Activated CD8-positive, alpha-beta T cell treated with anti-CD3 and anti-CD28 coated beads, Interleukin-2, amount 10 ng/mL, durations not matched to agents 7 days and 5 days (primary cell): ENCODE results near the gene MTUS2. TPM values are rescaled to one million over a fixed set of nuclear protein-coding genes. Genes with fewer than 3 reads are reported as not detected.
"Not testable (repeated sequence)": the region's sequence is repeated elsewhere in the genome, so short reads cannot be mapped to it uniquely, and the experiment has no call there.

Experiments
- ATAC-seq: fragments of 150-1000 bp; cut with Tn5 transposase; one replicate; pipeline ENCODE4 v1.10.0; 2021; ENCODE audit warnings: moderate library complexity
- CTCF ChIA-PET: fragments of 350-600 bp; sonication (Branson Sonifier 250); formaldehyde crosslinking; loops from one replicate; lab custom pipeline; 2021; ENCODE audit warnings: antibody characterized with exemption; lab: Charles Lee
- POLR2A ChIA-PET: fragments of 350-600 bp; sonication (Branson Sonifier 250); formaldehyde crosslinking; loops from one replicate; lab custom pipeline; 2021; ENCODE audit warnings: antibody characterized with exemption; lab: Charles Lee
- DNase-seq: peaks from one replicate; pipeline ENCODE4 v3.0.0-alpha.2; 2020
- H3K27ac Mint-ChIP-seq: one replicate; pipeline ENCODE4 v1.8.0; 2021; ENCODE audit warnings: mild to moderate bottlenecking, mixed read lengths
- H3K27me3 Mint-ChIP-seq: one replicate; pipeline ENCODE4 v1.8.0; 2021; ENCODE audit warnings: low read depth, mixed read lengths
- H3K36me3 Mint-ChIP-seq: one replicate; pipeline ENCODE4 v1.8.0; 2021; ENCODE audit warnings: low read depth, mixed read lengths
- H3K4me1 Mint-ChIP-seq: one replicate; pipeline ENCODE4 v1.8.0; 2021; ENCODE audit warnings: low read depth, mixed read lengths
- H3K4me3 Mint-ChIP-seq: one replicate; pipeline ENCODE4 v1.8.0; 2021; ENCODE audit warnings: mild to moderate bottlenecking, mixed read lengths
- H3K9me3 Mint-ChIP-seq: one replicate; pipeline ENCODE4 v1.8.0; 2022; ENCODE audit warnings: mixed read lengths; ENCODE audit not compliant: insufficient read depth
- total RNA-seq, 2 experiments: library from RNA; stranded (reverse); gene quantifications; one replicate each; pipeline ENCODE4 v1.2.3, GENCODE V29; 2021

The MTUS2 gene
- total RNA-seq, 2 experiments from 2014 or later: not detected

DNA sequence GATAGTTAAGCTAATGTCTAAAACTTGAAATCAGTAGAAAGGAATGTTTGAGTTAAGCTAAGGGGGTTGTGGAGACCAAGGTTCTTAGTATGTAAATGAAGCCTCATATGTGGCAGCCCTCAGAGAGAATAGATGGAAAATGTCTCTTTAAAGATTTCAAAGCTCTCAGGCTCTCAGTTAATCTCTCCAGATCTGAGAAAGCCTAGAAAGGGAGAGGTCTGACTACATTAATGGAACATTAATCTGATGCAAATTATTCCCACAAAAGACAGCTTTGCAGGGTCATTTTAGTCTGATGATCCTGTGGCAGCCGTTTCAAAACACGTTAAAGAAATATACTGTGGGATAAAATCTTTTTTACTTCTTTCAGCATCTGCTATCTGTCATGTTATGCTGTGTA lies 508.4 kb downstream of the MTUS2 start:
- ChIA-PET POLR2A (no interaction called here), CTCF (no interaction called here)
- Mint-ChIP-seq H3K9me3 (peaks cover 4% of the 10 kb centered on the region), H3K27me3 (no peaks in the 10 kb centered on the region), H3K27ac (no peak overlapping the region), H3K4me3 (no peak overlapping the region), H3K36me3 (no peaks in the 10 kb centered on the region), H3K4me1 (no peaks in the 10 kb centered on the region)
- no peak for ATAC-seq
- DNase-seq: no peak

- Mint-ChIP-seq H3K4me1 (no peaks in the 10 kb centered on the region), H3K9me3 (peaks cover 6% of the 10 kb centered on the region), H3K27me3 (no peaks in the 10 kb centered on the region), H3K36me3 (no peaks in the 10 kb centered on the region), H3K27ac (no peak overlapping the region), H3K4me3 (no peak overlapping the region)
- ChIA-PET POLR2A (no interaction called here), CTCF (no interaction called here)
- ATAC-seq: no peak
- no peak for DNase-seq
Measured at GRCh38 chr13:29336356-29336755, 516.2 kb downstream of the MTUS2 start.

DNA sequence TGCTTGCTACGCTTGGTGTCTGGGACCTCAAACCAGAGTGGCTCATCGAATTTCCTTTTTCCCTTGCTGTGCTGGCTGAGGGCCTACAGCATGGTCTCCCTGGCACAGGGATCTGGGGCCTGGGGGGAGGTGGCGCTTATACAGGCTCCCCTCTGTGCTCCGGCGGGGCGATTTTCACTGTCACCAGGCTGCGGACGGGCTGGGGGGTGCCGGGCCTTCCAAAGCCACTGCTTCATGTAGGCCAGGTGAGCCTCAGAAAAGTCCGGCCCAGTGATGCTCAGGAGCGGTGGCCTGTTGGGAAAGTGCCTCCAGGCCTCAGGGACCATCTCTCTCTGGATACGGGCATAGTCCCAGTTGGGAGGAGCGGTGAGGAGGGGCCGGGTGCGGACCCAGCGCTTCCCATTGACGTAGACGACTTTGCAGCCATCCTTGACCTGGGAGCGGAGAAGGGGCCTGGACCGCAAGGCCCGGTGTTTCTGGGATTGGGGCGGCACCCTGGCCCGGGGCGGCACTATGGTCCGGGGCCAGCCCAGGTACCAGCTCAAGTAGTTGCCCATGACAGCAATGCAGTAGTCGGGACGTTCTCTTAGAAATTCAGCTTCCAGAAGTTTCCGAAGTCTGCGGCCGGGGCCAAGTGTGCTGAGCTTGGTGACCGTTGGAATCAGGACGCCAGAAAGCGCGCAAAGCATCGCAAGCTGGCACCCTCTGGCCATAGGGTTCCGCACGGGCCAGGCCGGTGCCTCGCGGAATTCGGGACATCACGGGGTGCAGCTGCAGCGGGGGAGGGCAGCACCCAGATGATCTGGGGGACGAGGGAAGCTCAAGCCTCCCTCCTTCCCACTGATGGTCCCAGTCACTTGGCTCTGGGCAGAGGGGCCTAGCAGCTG lies 519.5 kb downstream of the MTUS2 start:
- CTCF ChIA-PET: no interaction called here
- DNase-seq (no peak), ATAC-seq (no peak)
- Mint-ChIP-seq H3K9me3 (peaks cover 3% of the 10 kb centered on the region), H3K4me3 (no peak overlapping the region), H3K4me1 (no peaks in the 10 kb centered on the region), H3K27me3 (no peaks in the 10 kb centered on the region), H3K36me3 (no peaks in the 10 kb centered on the region), H3K27ac (no peak overlapping the region)
- POLR2A ChIA-PET: no interaction called here

- CTCF ChIA-PET, POLR2A ChIA-PET, H3K27ac Mint-ChIP-seq, H3K36me3 Mint-ChIP-seq, H3K4me1 Mint-ChIP-seq, ATAC-seq, H3K4me3 Mint-ChIP-seq, DNase-seq, H3K9me3 Mint-ChIP-seq, H3K27me3 Mint-ChIP-seq: not testable (repeated sequence)
Measured at GRCh38 chr13:29345860-29346582, 525.9 kb downstream of the MTUS2 start.

GRCh38 chr13:29355029-29355428 lies 534.9 kb downstream of the MTUS2 start:
- Mint-ChIP-seq H3K27me3 (peaks cover 2% of the 10 kb centered on the region), H3K27ac (no peak overlapping the region), H3K4me3 (no peak overlapping the region), H3K36me3 (no peaks in the 10 kb centered on the region), H3K4me1 (no peaks in the 10 kb centered on the region), H3K9me3 (no peaks in the 10 kb centered on the region)
- ATAC-seq (no peak), DNase-seq (no peak)
- ChIA-PET POLR2A (no interaction called here), CTCF (no interaction called here)

DNA sequence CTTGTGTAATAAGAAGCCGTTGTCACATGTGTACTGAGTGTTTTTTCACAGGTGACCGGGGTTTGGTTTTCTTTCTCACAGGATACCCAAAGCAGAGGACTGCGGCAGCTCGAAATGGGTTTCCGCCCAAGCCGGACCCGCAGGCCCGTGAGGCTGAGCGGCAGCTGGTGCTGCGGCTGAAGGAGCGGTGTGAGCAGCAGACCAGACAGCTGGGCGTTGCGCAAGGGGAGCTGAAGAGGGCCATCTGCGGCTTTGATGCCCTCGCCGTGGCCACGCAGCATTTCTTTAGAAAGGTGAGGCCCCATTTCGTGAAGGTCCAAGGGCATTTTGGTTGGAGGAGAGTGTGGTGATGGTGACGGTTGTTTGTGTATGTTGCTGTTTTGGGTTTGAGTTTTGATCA lies 539.0 kb downstream of the MTUS2 start:
- H3K4me1 Mint-ChIP-seq: no peaks in the 10 kb centered on the region
- DNase-seq (no peak), ATAC-seq (no peak)
- H3K27me3 Mint-ChIP-seq: no peaks in the 10 kb centered on the region
- no peak overlapping the region for H3K27ac Mint-ChIP-seq
- no peak overlapping the region for H3K4me3 Mint-ChIP-seq
- no peaks in the 10 kb centered on the region for H3K36me3 Mint-ChIP-seq
- ChIA-PET POLR2A (no interaction called here), CTCF (no interaction called here)
- no peaks in the 10 kb centered on the region for H3K9me3 Mint-ChIP-seq

DNA sequence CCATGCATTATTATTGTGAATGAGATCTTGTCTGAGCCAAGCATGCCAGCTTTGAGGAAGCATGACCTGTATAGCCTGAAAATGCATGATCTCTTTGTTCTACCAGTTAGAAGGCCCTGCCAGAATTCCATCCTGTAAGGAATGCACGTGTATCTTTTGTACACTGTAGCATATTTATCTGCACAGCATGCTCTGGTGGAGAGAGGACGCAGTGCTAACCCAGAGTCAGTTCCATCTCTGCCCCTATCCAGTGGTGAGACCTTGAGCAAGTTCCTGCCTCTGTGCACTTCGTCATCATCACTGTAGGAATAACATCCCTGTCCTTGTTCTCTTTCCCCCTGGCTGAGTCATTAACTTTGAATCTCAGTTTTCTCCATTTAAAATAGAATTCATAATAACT lies 541.6 kb downstream of the MTUS2 start:
- Mint-ChIP-seq H3K4me1 (no peaks in the 10 kb centered on the region), H3K4me3 (no peak overlapping the region), H3K27ac (no peak overlapping the region), H3K27me3 (no peaks in the 10 kb centered on the region), H3K9me3 (no peaks in the 10 kb centered on the region), H3K36me3 (no peaks in the 10 kb centered on the region)
- ATAC-seq (no peak), DNase-seq (no peak)
- CTCF ChIA-PET: interaction anchor here (1.0 kb wide), 1 partner anchor 9 kb away, joined by 4 read pairs; no protein-coding TSS in a partner anchor
- POLR2A ChIA-PET: no interaction called here

GRCh38 chr13:29362849-29363604 lies 542.9 kb downstream of the MTUS2 start:
- POLR2A ChIA-PET: no interaction called here
- Mint-ChIP-seq H3K4me3 (no peak overlapping the region), H3K27ac (no peak overlapping the region)

DNA sequence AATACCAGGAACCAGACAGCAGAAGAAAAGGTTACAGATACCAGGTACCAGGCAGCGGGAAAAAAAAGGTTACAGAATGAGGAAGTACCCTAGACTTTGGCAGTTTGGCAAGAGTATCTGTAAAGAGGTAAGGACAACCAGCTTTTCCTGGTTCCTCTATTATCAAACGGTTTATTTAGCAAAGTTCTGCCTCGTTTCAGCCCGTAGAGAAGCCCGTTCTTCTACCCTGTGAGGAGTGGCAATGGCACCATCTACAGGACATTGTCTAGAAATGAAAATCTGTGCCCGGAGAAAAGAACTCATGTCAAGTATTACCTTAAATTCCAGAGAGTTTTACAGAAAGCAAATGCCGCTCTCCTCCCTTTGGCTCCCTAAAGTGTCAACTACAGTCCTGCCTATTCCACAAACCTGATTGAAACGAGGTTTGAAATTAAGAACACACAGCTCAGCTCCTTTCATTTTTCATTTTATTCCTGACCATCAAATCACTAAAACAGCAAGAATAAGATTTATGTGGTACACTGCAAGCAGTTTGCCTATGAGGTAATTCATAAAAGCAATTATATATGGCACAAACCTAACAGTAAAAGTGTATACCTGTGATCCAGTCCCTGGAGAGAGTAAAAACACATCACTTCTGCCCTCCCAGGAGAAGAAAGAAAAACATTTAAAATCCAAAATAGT lies 549.1 kb downstream of the MTUS2 start:
- H3K4me1 Mint-ChIP-seq: no peaks in the 10 kb centered on the region
- no peak overlapping the region for H3K27ac Mint-ChIP-seq
- no peaks in the 10 kb centered on the region for H3K36me3 Mint-ChIP-seq
- H3K27me3 Mint-ChIP-seq: peaks cover 4% of the 10 kb centered on the region
- ATAC-seq: no peak
- ChIA-PET POLR2A (no interaction called here), CTCF (no interaction called here)
- DNase-seq: no peak
- H3K4me3 Mint-ChIP-seq: no peak overlapping the region
- H3K9me3 Mint-ChIP-seq: no peaks in the 10 kb centered on the region

More at GRCh38 chr13:29362849-29363604, 542.9 kb downstream of the MTUS2 start:
- CTCF ChIA-PET: interaction anchor here (1.0 kb wide), 1 partner anchor 10 kb away, joined by 4 read pairs; no protein-coding TSS in a partner anchor
- Mint-ChIP-seq H3K4me1 (no peaks in the 10 kb centered on the region), H3K36me3 (no peaks in the 10 kb centered on the region), H3K27me3 (no peaks in the 10 kb centered on the region), H3K9me3 (no peaks in the 10 kb centered on the region)
- ATAC-seq (peak; percentile 86), DNase-seq (peak; percentile 47)

DNA sequence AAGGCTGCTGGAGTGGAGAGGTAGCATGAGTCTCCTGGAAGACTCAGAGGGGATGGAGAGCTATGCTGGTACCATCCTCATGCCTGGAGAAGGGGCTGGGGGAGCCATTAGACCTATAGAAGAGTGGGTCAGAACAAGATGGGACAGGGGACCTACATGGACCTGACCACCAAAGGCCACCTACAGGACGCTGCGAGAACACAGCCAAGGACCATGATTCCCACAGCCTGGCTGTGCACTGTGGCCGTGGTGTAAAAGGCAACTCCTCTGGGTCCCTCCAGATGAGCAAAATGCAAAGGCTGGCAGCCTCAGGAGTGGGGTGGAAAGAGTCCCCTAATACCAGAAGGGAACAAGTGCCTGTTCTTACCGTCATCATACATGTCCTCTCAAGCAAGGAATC lies 559.1 kb downstream of the MTUS2 start:
- ChIA-PET POLR2A (no interaction called here), CTCF (no interaction called here)
- DNase-seq: no peak
- Mint-ChIP-seq H3K27ac (no peak overlapping the region), H3K4me3 (no peak overlapping the region), H3K9me3 (no peaks in the 10 kb centered on the region), H3K4me1 (no peaks in the 10 kb centered on the region), H3K36me3 (no peaks in the 10 kb centered on the region), H3K27me3 (peaks cover 4% of the 10 kb centered on the region)
- no peak for ATAC-seq

DNA sequence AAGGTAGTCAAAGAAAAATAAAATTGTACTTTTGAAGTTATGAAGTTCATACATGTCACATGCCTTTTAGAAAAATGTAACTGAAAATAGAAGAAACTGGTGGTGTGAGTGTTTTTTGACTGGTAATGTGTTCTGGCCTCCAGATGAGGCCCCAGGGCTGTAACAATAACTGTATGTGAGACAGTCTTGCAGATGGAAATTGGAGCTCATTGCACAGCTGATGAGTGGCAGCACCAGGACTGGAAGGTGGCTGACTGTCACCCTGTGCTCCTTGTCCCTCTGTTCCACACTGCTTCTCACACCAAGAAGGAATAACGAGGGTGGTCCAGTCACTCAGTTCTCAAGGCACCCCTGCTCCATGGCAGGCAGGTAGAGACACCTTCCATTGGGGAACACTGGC lies 559.7 kb downstream of the MTUS2 start:
- Mint-ChIP-seq H3K9me3 (no peaks in the 10 kb centered on the region), H3K4me1 (no peaks in the 10 kb centered on the region), H3K27me3 (peaks cover 4% of the 10 kb centered on the region), H3K4me3 (no peak overlapping the region), H3K36me3 (no peaks in the 10 kb centered on the region), H3K27ac (no peak overlapping the region)
- DNase-seq (no peak), ATAC-seq (no peak)
- ChIA-PET POLR2A (no interaction called here), CTCF (no interaction called here)
